GM12874 (cell line): ENCODE measurements around the gene NDUFAF3.

Source experiments
- CTCF ChIP-seq: IDR thresholded peaks from 2 replicates; pipeline ENCODE4 v1.5.1; 2011; ENCODE audit warnings: low read depth, mild to moderate bottlenecking, control low read depth, low read length, moderate library complexity; ENCODE audit not compliant: insufficient read depth

The NDUFAF3 gene

GRCh38 chr3:49005303-49005680 lies 16.6 kb upstream of the NDUFAF3 start:
- TF ChIP-seq CTCF = no peak

- TF ChIP-seq CTCF = no peak
Observed at GRCh38 chr3:49005998-49006397, 15.9 kb upstream of the NDUFAF3 start.

GRCh38 chr3:49006408-49007067 lies 15.4 kb upstream of the NDUFAF3 start:
- TF ChIP-seq CTCF = no peak

GRCh38 chr3:49007068-49007770 lies 14.7 kb upstream of the NDUFAF3 start, which contains the start of gene WDR6:
WDR6 (plus strand) TSS chr3:49007391; CDS start chr3:49007432, 41 bp downstream.
- TF ChIP-seq CTCF = peak; percentile 51; the same call in 1 of the 2 replicates

GRCh38 chr3:49007771-49008528 lies 14.0 kb upstream of the NDUFAF3 start:
- no peak for TF ChIP-seq CTCF

GRCh38 chr3:49009396-49009795 lies 12.5 kb upstream of the NDUFAF3 start:
- no peak for TF ChIP-seq CTCF

GRCh38 chr3:49012441-49013017 lies 9.4 kb upstream of the NDUFAF3 start:
- no peak for TF ChIP-seq CTCF
